IMR-90 (cell line): ENCODE data around the gene TSPAN8. TPM values are rescaled to one million over a fixed set of nuclear protein-coding genes. Genes with fewer than 3 reads are reported as not detected.

Experiments
- ATAC-seq: fragments of 200-7000 bp; cut with Tn5 transposase; 2 replicates; pipeline ENCODE4 v1.9.1; 2020; ENCODE audit warnings: low read depth, mild to moderate bottlenecking, moderate library complexity
- BruUV-seq: library from RNA; stranded (reverse); fragments of 400-500 nt; replicated peaks from 2 replicates; lab custom pipeline; 2021; lab: Mats Ljungman, UMichigan
- CTCF ChIA-PET: fragments of 300-600 bp; formaldehyde crosslinking; extraction: SDS; loops from one replicate; lab custom pipeline; 2021; ENCODE audit warnings: antibody characterized with exemption; lab: Yijun Ruan, JAX
- POLR2A ChIA-PET: fragments of 300-600 bp; sonication (Branson Sonifier 250); formaldehyde crosslinking; loops from one replicate; lab custom pipeline; 2022; ENCODE audit warnings: antibody characterized with exemption; ENCODE audit not compliant: unreplicated experiment; lab: Charles Lee
- DNase-seq: peaks from one replicate; pipeline ENCODE4 v3.0.0; 2013
- H2AFZ ChIP-seq: replicated peaks from 2 replicates; pipeline ENCODE3; 2013; ENCODE audit warnings: low read length, mild to moderate bottlenecking; ENCODE audit not compliant: poor library complexity
- H2AK5ac ChIP-seq: 2 replicates; pipeline ENCODE4 v1.6.1; 2013; ENCODE audit warnings: low read depth, low read length, inconsistent platforms
- H2AK9ac ChIP-seq: replicated peaks from 2 replicates; pipeline ENCODE3; 2013; ENCODE audit warnings: mild to moderate bottlenecking, low read depth, low read length, moderate library complexity; ENCODE audit not compliant: poor library complexity
- H2BK120ac ChIP-seq: 2 replicates; pipeline ENCODE4 v1.6.1; 2013; ENCODE audit warnings: low read depth, low read length, inconsistent platforms
- H2BK15ac ChIP-seq: 3 replicates; pipeline ENCODE4 v1.6.1; 2013; ENCODE audit warnings: low read depth, low read length, inconsistent platforms
- H2BK20ac ChIP-seq: 2 replicates; pipeline ENCODE4 v1.6.1; 2013; ENCODE audit warnings: low read depth, mild to moderate bottlenecking, inconsistent platforms, low read length, moderate library complexity
- H2BK5ac ChIP-seq: 2 replicates; pipeline ENCODE4 v1.6.1; 2013; ENCODE audit warnings: mild to moderate bottlenecking, low read depth, low read length, inconsistent platforms; ENCODE audit not compliant: poor library complexity, severe bottlenecking
- H3K14ac ChIP-seq: replicated peaks from 2 replicates; pipeline ENCODE4 v1.6.1; 2013; ENCODE audit warnings: low read depth, low read length, inconsistent platforms
- H3K18ac ChIP-seq: 2 replicates; pipeline ENCODE4 v1.6.1; 2013; ENCODE audit warnings: low read depth, low read length, control low read depth
- H3K23ac ChIP-seq: 2 replicates; pipeline ENCODE4 v1.6.1; 2013; ENCODE audit warnings: low read depth, low read length, inconsistent platforms
- H3K27ac ChIP-seq: 2 replicates; pipeline ENCODE4 v1.5.1; 2013; ENCODE audit warnings: mild to moderate bottlenecking, control low read depth, low read length; ENCODE audit not compliant: insufficient read depth
- H3K27me3 ChIP-seq: 2 replicates; pipeline ENCODE4 v1.6.1; 2013; ENCODE audit warnings: low read length; ENCODE audit not compliant: control insufficient read depth, insufficient read depth
- H3K36me3 ChIP-seq: 2 replicates; pipeline ENCODE4 v1.6.1; 2013; ENCODE audit warnings: low read length, mixed read lengths; ENCODE audit not compliant: control insufficient read depth, insufficient read depth
- H3K4ac ChIP-seq: 2 replicates; pipeline ENCODE4 v1.6.1; 2013; ENCODE audit warnings: low read depth, low read length, inconsistent platforms
- H3K4me1 ChIP-seq: 2 replicates; pipeline ENCODE4 v1.6.1; 2013; ENCODE audit warnings: low read length, mixed read lengths; ENCODE audit not compliant: control insufficient read depth, insufficient read depth
- H3K4me2 ChIP-seq: 2 replicates; pipeline ENCODE4 v1.6.1; 2013; ENCODE audit warnings: low read depth, mild to moderate bottlenecking, control low read depth, low read length, moderate library complexity
- H3K4me3 ChIP-seq: 2 replicates; pipeline ENCODE4 v1.5.1; 2013; ENCODE audit warnings: low read depth, mild to moderate bottlenecking, control low read depth, low read length, moderate library complexity; ENCODE audit not compliant: insufficient read depth
- H3K56ac ChIP-seq: 2 replicates; pipeline ENCODE4 v1.6.1; 2013; ENCODE audit warnings: low read length, inconsistent platforms; ENCODE audit not compliant: insufficient read depth; ENCODE audit errors: extremely low read depth
- H3K79me1 ChIP-seq, 2 experiments: 2 replicates each; pipeline ENCODE4 v1.6.1; 2013; ENCODE audit warnings: low read length in 2 of 2, inconsistent platforms in 1 of 2, low read depth in 1 of 2
- H3K9ac ChIP-seq: 2 replicates; pipeline ENCODE4 v1.6.1; 2013; ENCODE audit warnings: low read depth, low read length, control low read depth
- H3K9me1 ChIP-seq: 2 replicates; pipeline ENCODE4 v1.6.1; 2013; ENCODE audit warnings: low read length, inconsistent platforms; ENCODE audit not compliant: insufficient read depth
- H3K9me3 ChIP-seq: 2 replicates; pipeline ENCODE4 v1.6.1; 2013; ENCODE audit warnings: low read length; ENCODE audit not compliant: control insufficient read depth, insufficient read depth
- H4K20me1 ChIP-seq: 2 replicates; pipeline ENCODE4 v1.6.1; 2013; ENCODE audit warnings: low read length, inconsistent platforms; ENCODE audit not compliant: insufficient read depth
- H4K5ac ChIP-seq: 2 replicates; pipeline ENCODE4 v1.6.1; 2013; ENCODE audit warnings: mild to moderate bottlenecking, low read depth, low read length, control low read depth
- H4K8ac ChIP-seq, 2 experiments: 2 replicates each; pipeline ENCODE4 v1.6.1; 2013; ENCODE audit warnings: low read depth in 2 of 2, low read length in 2 of 2, control low read depth in 1 of 2, inconsistent platforms in 1 of 2
- H4K91ac ChIP-seq: 2 replicates; pipeline ENCODE4 v1.6.1; 2013; ENCODE audit warnings: low read depth, low read length, inconsistent platforms; ENCODE audit not compliant: insufficient read depth
- CEBPB ChIP-seq: IDR thresholded peaks from 2 replicates; pipeline ENCODE4 v1.6.1; 2012; ENCODE audit warnings: low read depth, low read length, improper control_type of control experiment
- CTCF ChIP-seq: conservative IDR thresholded peaks from 2 replicates; pipeline ENCODE4 v1.5.1; 2012; ENCODE audit warnings: mild to moderate bottlenecking, low read depth, low read length, improper control_type of control experiment
- ELK1 ChIP-seq: fragments of 150-350 bp; IDR thresholded peaks from 2 replicates; pipeline ENCODE4 v1.6.1; 2016; ENCODE audit warnings: low read depth, mild to moderate bottlenecking, low read length, moderate library complexity, borderline replicate concordance
- MAFK ChIP-seq: IDR thresholded peaks from 2 replicates; pipeline ENCODE4 v1.6.1; 2012; ENCODE audit warnings: low read depth, low read length, improper control_type of control experiment
- MAZ ChIP-seq: IDR thresholded peaks from 2 replicates; pipeline ENCODE4 v1.6.1; 2012; ENCODE audit warnings: low read depth, mild to moderate bottlenecking, low read length, improper control_type of control experiment, moderate library complexity, borderline replicate concordance
- NFE2L2 ChIP-seq: fragments of 150-350 bp; IDR thresholded peaks from 2 replicates; pipeline ENCODE4 v1.6.1; 2016; ENCODE audit warnings: low read depth, mild to moderate bottlenecking, low read length
- RCOR1 ChIP-seq: IDR thresholded peaks from 2 replicates; pipeline ENCODE4 v1.6.1; 2012; ENCODE audit warnings: mild to moderate bottlenecking, low read length, improper control_type of control experiment; ENCODE audit not compliant: insufficient replicate concordance
- dilution Hi-C: fragments of 300-500 bp; cut with HindIII; formaldehyde crosslinking; loops from one replicate; pipeline ENCODE4 v1.14.3; 2018; ENCODE audit warnings: low sequenced_read_pairs; ENCODE audit not compliant: unreplicated experiment
- in situ Hi-C: fragments of 300-500 bp; cut with MboI; formaldehyde crosslinking; loops from 3 replicates; pipeline ENCODE4 v1.14.3; 2019; ENCODE audit warnings: low sequenced_read_pairs, inconsistent platforms, mixed read lengths
- intact Hi-C: fragments of 100-400 bp; cut with micrococcal nuclease; formaldehyde crosslinking; loops from 2 replicates; pipeline ENCODE4 v1.10.0; 2022
- polyA plus RNA-seq, 3 experiments: library from polyadenylated mRNA; depleted of rRNA; stranded (reverse); fragments of >200 nt; gene quantifications; 2 replicates each; pipeline ENCODE4 v1.2.3, GENCODE V29; 2012; ENCODE audit warnings: low replicate concordance in 1 of 3
- total RNA-seq: library from RNA; depleted of rRNA; stranded (reverse); fragments of >200 nt; gene quantifications from 2 replicates; pipeline ENCODE4 v1.2.3, GENCODE V29; 2012

TSPAN8 gene
- total and polyA plus RNA-seq, 2 of the 4 experiments (the other 2 are of a cell fraction), result not detected

- no peak overlapping the region for H2BK15ac ChIP-seq
- ATAC-seq, result no peak
- no peak overlapping the region for H3K4me3 ChIP-seq
- TF ChIP-seq MAZ (no peak), NFE2L2 (no peak), MAFK (no peak), RCOR1 (no peak), CEBPB (no peak), CTCF (no peak), ELK1 (no peak)
- no peak overlapping the region for H3K14ac ChIP-seq
- H4K8ac ChIP-seq, result no peak overlapping the region
- no peak overlapping the region for H3K56ac ChIP-seq
- no peaks in the 10 kb centered on the region for H3K27me3 ChIP-seq
- no peaks in the 10 kb centered on the region for H3K36me3 ChIP-seq
- no peak overlapping the region for H3K4me2 ChIP-seq
- in situ Hi-C loops (no loop called here), dilution Hi-C loops (no loop called here), intact Hi-C loops (no loop called here)
- no peaks in the 10 kb centered on the region for H3K9me1 ChIP-seq
- no peak overlapping the region for H3K23ac ChIP-seq
- H3K79me1 ChIP-seq, result no peaks in the 10 kb centered on the region
- H3K4ac ChIP-seq, result no peak overlapping the region
- no peak overlapping the region for H2AK5ac ChIP-seq
- H2AK9ac ChIP-seq, result no peak overlapping the region
- CTCF ChIA-PET, result no interaction called here
- H4K20me1 ChIP-seq, result no peaks in the 10 kb centered on the region
- H2BK120ac ChIP-seq, result no peak overlapping the region
- BruUV-seq, result no TSS peak
- no peak overlapping the region for H2BK20ac ChIP-seq
- no peak overlapping the region for H2AFZ ChIP-seq
- H3K9ac ChIP-seq, result no peak overlapping the region
- POLR2A ChIA-PET, result no interaction called here
- H3K27ac ChIP-seq, result no peak overlapping the region
- H3K18ac ChIP-seq, result no peak overlapping the region
- no peak for DNase-seq
- H3K9me3 ChIP-seq, result peaks cover 8% of the 10 kb centered on the region; the same call in 1 of the 2 replicates
- no peaks in the 10 kb centered on the region for H3K4me1 ChIP-seq
- H4K5ac ChIP-seq, result no peak overlapping the region
- H4K91ac ChIP-seq, result no peak overlapping the region
- H2BK5ac ChIP-seq, result no peak overlapping the region
These were observed 26.0 kb upstream of the TSPAN8 start for GRCh38 chr12:71183846-71184245.
